Measurements from ENCODE around the gene CAPN10. TPM values are rescaled to one million over a fixed set of nuclear protein-coding genes. Genes with fewer than 3 reads are reported as not detected.
A peak's percentile ranks its signal among the peaks of the same experiment; 100 is the strongest.

The CAPN10 gene
- total RNA-seq, 1 donor from 2014 or later, result 24.9 TPM

- no peaks in the 10 kb centered on the region for H3K9me3 ChIP-seq (ENCODE audit: insufficient read depth, low read depth, low read length)
- peaks cover 33% of the 10 kb centered on the region for H3K79me2 ChIP-seq (ENCODE audit: insufficient read depth, low read length)
- TF ChIP-seq CTCF (IDR thresholded peaks at IDR 0.05; ENCODE audit: insufficient read depth, low read depth, low read length) (no peak), EZH2 (IDR thresholded peaks at IDR 0.05; ENCODE audit: insufficient read depth, low read length) (no peak)
- no peak overlapping the region for H3K9ac ChIP-seq (ENCODE audit: low read length)
- peak overlapping the region; percentile 85 for H3K4me3 Mint-ChIP-seq (ENCODE audit: unreplicated experiment)
- H3K27ac ChIP-seq (ENCODE audit: low read depth, low read length), result no peak overlapping the region
- peaks cover 23% of the 10 kb centered on the region for H4K20me1 ChIP-seq (ENCODE audit: insufficient read depth, low read length)
- H3K4me2 ChIP-seq (ENCODE audit: low read length), result peak overlapping the region; percentile 88
- no peaks in the 10 kb centered on the region for H3K36me3 ChIP-seq (ENCODE audit: insufficient read depth, low read length)
- H3K27ac Mint-ChIP-seq (ENCODE audit: unreplicated experiment), result peak overlapping the region; percentile 41
- no peak overlapping the region for H2AFZ ChIP-seq (ENCODE audit: low read depth, low read length)
- no peaks in the 10 kb centered on the region for H3K9me3 Mint-ChIP-seq (ENCODE audit: unreplicated experiment)
- H3K36me3 Mint-ChIP-seq (ENCODE audit: low read depth, unreplicated experiment), result peaks cover 5% of the 10 kb centered on the region
- H3K4me1 ChIP-seq (ENCODE audit: insufficient read depth, low read length), result peaks cover 36% of the 10 kb centered on the region
- H3K27me3 ChIP-seq (ENCODE audit: insufficient read depth, low read length), result no peaks in the 10 kb centered on the region
- FAIRE-seq (no peak), DNase-seq (ENCODE audit: low read depth) (no peak)
- peak overlapping the region; percentile 62 for H3K4me3 ChIP-seq (ENCODE audit: insufficient read depth, low read depth, low read length)
- H3K27me3 Mint-ChIP-seq (ENCODE audit: low read depth, unreplicated experiment), result peaks cover 2% of the 10 kb centered on the region
- H3K4me1 Mint-ChIP-seq (ENCODE audit: low read depth, unreplicated experiment), result peaks cover 8% of the 10 kb centered on the region
These were observed 27.2 kb upstream of the CAPN10 start for GRCh38 chr2:240559286-240559685.

GRCh38 chr2:240560084-240560479 is 26.5 kb upstream of the CAPN10 start, which contains the start of gene DUSP28:
TSS of gene DUSP28 (plus strand) at chr2:240560357. CDS start at chr2:240560685, 328 bp downstream.
- Mint-ChIP-seq H3K9me3 (ENCODE audit: unreplicated experiment) (no peaks in the 10 kb centered on the region), H3K27ac (ENCODE audit: unreplicated experiment) (peak within 1 kb of the TSS; percentile 55), H3K4me3 (ENCODE audit: unreplicated experiment) (peak within 1 kb of the TSS; percentile 85), H3K4me1 (ENCODE audit: low read depth, unreplicated experiment) (peaks cover 8% of the 10 kb centered on the region), H3K36me3 (ENCODE audit: low read depth, unreplicated experiment) (peaks cover 5% of the 10 kb centered on the region), H3K27me3 (ENCODE audit: low read depth, unreplicated experiment) (peaks cover 2% of the 10 kb centered on the region)
- Histone ChIP-seq H3K4me1 (ENCODE audit: insufficient read depth, low read length) (peaks cover 36% of the 10 kb centered on the region), H3K27ac (ENCODE audit: low read depth, low read length) (peak within 1 kb of the TSS; percentile 78), H3K9ac (ENCODE audit: low read length) (peak within 1 kb of the TSS; percentile 84), H3K4me2 (ENCODE audit: low read length) (peak within 1 kb of the TSS; percentile 88), H4K20me1 (ENCODE audit: insufficient read depth, low read length) (peaks cover 23% of the 10 kb centered on the region), H3K4me3 (ENCODE audit: insufficient read depth, low read depth, low read length) (peak within 1 kb of the TSS; percentile 63), H3K9me3 (ENCODE audit: insufficient read depth, low read depth, low read length) (no peaks in the 10 kb centered on the region), H2AFZ (ENCODE audit: low read depth, low read length) (peak within 1 kb of the TSS; percentile 61), H3K36me3 (ENCODE audit: insufficient read depth, low read length) (no peaks in the 10 kb centered on the region), H3K79me2 (ENCODE audit: insufficient read depth, low read length) (peaks cover 30% of the 10 kb centered on the region), H3K27me3 (ENCODE audit: insufficient read depth, low read length) (no peaks in the 10 kb centered on the region)
- FAIRE-seq (no peak), DNase-seq (ENCODE audit: low read depth) (peak; percentile 66)
- TF ChIP-seq EZH2 (IDR thresholded peaks at IDR 0.05; ENCODE audit: insufficient read depth, low read length), result no peak
- TF ChIP-seq CTCF (IDR thresholded peaks at IDR 0.05; ENCODE audit: insufficient read depth, low read depth, low read length), result no peak
